ENCODE measurements around the gene HILPDA. TPM values are rescaled to one million over a fixed set of nuclear protein-coding genes. Genes with fewer than 3 reads are reported as not detected.
A peak's percentile ranks its signal among the peaks of the same experiment; 100 is the strongest.

HILPDA gene
- polyA plus RNA-seq, 1 donor (not counting 4 experiments of a cell fraction or from before 2014, with no cell fraction given), result 17.9 TPM

DNA sequence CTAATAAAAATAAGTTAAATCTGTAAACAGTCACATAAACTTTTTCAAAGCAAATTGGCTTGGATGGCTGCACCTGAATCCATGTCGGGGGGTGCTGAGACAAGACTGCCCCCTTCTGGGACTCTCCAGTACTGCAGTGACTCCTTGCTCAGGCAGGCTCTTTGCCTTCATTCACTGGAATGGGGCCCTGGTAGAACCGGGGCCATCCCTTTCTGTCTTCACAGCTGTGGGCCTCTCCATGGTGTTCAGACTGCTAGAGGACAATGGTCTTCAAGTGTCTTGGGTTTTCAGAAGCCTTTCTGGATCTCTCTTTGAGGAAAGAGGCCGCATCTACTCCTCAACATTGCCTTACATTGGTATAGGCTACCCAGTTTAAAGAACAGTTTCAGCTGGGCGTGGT, 29.8 kb upstream of the HILPDA start:
- no peak for FAIRE-seq
- Histone ChIP-seq H3K27ac (ENCODE audit: control insufficient read depth, insufficient read depth, low read length) (no peak overlapping the region), H3K4me1 (ENCODE audit: control insufficient read depth, extremely low read depth, insufficient read depth, low read length) (no peaks in the 10 kb centered on the region), H3K9me3 (ENCODE audit: control insufficient read depth, low read depth, low read length) (no peaks in the 10 kb centered on the region), H4K20me1 (ENCODE audit: control insufficient read depth, extremely low read depth, insufficient read depth, low read length) (no peaks in the 10 kb centered on the region), H3K4me3 (ENCODE audit: control insufficient read depth in 2 of 3, extremely low read depth in 1 of 3, insufficient read depth in 2 of 3, low read depth in 1 of 3, low read length in 3 of 3) (no peak overlapping the region), H3K9ac (ENCODE audit: control insufficient read depth, extremely low read depth, insufficient read depth, low read length) (no peak overlapping the region), H3K27me3 (ENCODE audit: control insufficient read depth, extremely low read depth, insufficient read depth, low read length) (no peaks in the 10 kb centered on the region), H3K36me3 (ENCODE audit: control insufficient read depth in 2 of 2, extremely low read depth in 1 of 2, insufficient read depth in 2 of 2, low read length in 2 of 2) (no peaks in the 10 kb centered on the region), H3K79me2 (ENCODE audit: control insufficient read depth, insufficient read depth, low read length) (no peaks in the 10 kb centered on the region), H3K4me2 (ENCODE audit: control insufficient read depth, extremely low read depth, insufficient read depth, low read depth, low read length) (no peak overlapping the region), H2AFZ (ENCODE audit: control insufficient read depth, low read length) (no peak overlapping the region), H3K9me1 (ENCODE audit: control insufficient read depth, extremely low read depth, insufficient read depth, low read length) (no peaks in the 10 kb centered on the region)
- TF ChIP-seq, protein P1, sequence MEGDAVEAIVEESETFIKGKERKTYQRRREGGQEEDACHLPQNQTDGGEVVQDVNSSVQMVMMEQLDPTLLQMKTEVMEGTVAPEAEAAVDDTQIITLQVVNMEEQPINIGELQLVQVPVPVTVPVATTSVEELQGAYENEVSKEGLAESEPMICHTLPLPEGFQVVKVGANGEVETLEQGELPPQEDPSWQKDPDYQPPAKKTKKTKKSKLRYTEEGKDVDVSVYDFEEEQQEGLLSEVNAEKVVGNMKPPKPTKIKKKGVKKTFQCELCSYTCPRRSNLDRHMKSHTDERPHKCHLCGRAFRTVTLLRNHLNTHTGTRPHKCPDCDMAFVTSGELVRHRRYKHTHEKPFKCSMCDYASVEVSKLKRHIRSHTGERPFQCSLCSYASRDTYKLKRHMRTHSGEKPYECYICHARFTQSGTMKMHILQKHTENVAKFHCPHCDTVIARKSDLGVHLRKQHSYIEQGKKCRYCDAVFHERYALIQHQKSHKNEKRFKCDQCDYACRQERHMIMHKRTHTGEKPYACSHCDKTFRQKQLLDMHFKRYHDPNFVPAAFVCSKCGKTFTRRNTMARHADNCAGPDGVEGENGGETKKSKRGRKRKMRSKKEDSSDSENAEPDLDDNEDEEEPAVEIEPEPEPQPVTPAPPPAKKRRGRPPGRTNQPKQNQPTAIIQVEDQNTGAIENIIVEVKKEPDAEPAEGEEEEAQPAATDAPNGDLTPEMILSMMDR (optimal IDR thresholded peaks at IDR 0.05 in 1 of 3, IDR thresholded peaks at IDR 0.05 in 1 of 3, conservative IDR thresholded peaks at IDR 0.05 in 1 of 3; ENCODE audit: extremely low read depth in 1 of 3, insufficient read depth in 2 of 3, low read length in 3 of 3), result peak; percentile 91 to 96 (median 94)
- TF ChIP-seq EZH2 (IDR thresholded peaks at IDR 0.05; ENCODE audit: low read length), result no peak
- DNase-seq (ENCODE audit: low read depth, low spot score), result no peak
- dilution Hi-C loops (cut with MboI; ENCODE audit: extremely low pct_ligation_motif_present, low sequenced_read_pairs), result no loop called here

DNA sequence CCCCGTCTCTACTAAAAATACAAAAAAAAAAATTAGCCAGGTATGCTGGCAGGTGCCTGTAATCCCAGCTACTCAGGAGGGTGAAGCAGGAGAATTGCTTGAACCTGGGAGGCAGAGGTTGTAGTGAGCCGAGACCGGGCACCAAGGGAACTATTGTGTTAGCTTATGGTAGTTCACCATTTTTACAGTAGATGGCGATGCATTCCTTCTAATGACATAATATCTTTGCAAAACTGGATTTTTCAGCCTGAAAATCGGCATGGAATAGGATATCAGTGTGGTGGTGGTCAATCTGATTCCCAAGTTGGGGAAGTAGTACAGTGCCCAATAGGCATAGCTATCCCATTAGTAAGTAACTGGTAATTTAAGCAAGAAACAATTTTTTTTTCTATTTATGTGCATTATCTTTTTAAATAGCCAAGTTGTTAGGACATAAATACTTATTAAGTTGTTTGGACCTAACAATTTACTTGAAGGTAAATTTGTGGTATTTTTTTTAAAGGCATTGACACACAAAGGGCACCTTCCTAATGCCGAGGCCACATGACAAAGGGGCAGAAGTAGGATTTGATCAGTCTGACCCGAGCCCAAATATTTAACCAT, 28.3 kb upstream of the HILPDA start:
- no peaks in the 10 kb centered on the region for H3K4me1 ChIP-seq (ENCODE audit: control insufficient read depth, extremely low read depth, insufficient read depth, low read length)
- H3K36me3 ChIP-seq (ENCODE audit: control insufficient read depth in 2 of 2, extremely low read depth in 1 of 2, insufficient read depth in 2 of 2, low read length in 2 of 2), result no peaks in the 10 kb centered on the region
- no peaks in the 10 kb centered on the region for H3K27me3 ChIP-seq (ENCODE audit: control insufficient read depth, extremely low read depth, insufficient read depth, low read length)
- H3K9ac ChIP-seq (ENCODE audit: control insufficient read depth, extremely low read depth, insufficient read depth, low read length), result no peak overlapping the region
- dilution Hi-C loops (cut with MboI; ENCODE audit: extremely low pct_ligation_motif_present, low sequenced_read_pairs), result no loop called here
- H3K4me3 ChIP-seq (ENCODE audit: control insufficient read depth in 2 of 3, extremely low read depth in 1 of 3, insufficient read depth in 2 of 3, low read depth in 1 of 3, low read length in 3 of 3), result no peak overlapping the region
- no peaks in the 10 kb centered on the region for H4K20me1 ChIP-seq (ENCODE audit: control insufficient read depth, extremely low read depth, insufficient read depth, low read length)
- no peak overlapping the region for H3K27ac ChIP-seq (ENCODE audit: control insufficient read depth, insufficient read depth, low read length)
- no peak for TF ChIP-seq EZH2 (IDR thresholded peaks at IDR 0.05; ENCODE audit: low read length)
- TF ChIP-seq, protein P1 (optimal IDR thresholded peaks at IDR 0.05 in 1 of 3, IDR thresholded peaks at IDR 0.05 in 1 of 3, conservative IDR thresholded peaks at IDR 0.05 in 1 of 3; ENCODE audit: extremely low read depth in 1 of 3, insufficient read depth in 2 of 3, low read length in 3 of 3), result peak; percentile 55 to 65 (median 59)
- H3K4me2 ChIP-seq (ENCODE audit: control insufficient read depth, extremely low read depth, insufficient read depth, low read depth, low read length), result no peak overlapping the region
- FAIRE-seq, result no peak
- no peak overlapping the region for H2AFZ ChIP-seq (ENCODE audit: control insufficient read depth, low read length)
- H3K79me2 ChIP-seq (ENCODE audit: control insufficient read depth, insufficient read depth, low read length), result no peaks in the 10 kb centered on the region
- no peaks in the 10 kb centered on the region for H3K9me3 ChIP-seq (ENCODE audit: control insufficient read depth, low read depth, low read length)
- no peak for DNase-seq (ENCODE audit: low read depth, low spot score)
- H3K9me1 ChIP-seq (ENCODE audit: control insufficient read depth, extremely low read depth, insufficient read depth, low read length), result no peaks in the 10 kb centered on the region

Measured in keratinocyte (primary cell).